IMR-90 (cell line): ENCODE results near the gene NR2C1. TPM values are rescaled to one million over a fixed set of nuclear protein-coding genes. Genes with fewer than 3 reads are reported as not detected.

Source experiments
- ATAC-seq: fragments of 200-7000 bp; cut with Tn5 transposase; 2 replicates; pipeline ENCODE4 v1.9.1; 2020; ENCODE audit warnings: low read depth, mild to moderate bottlenecking, moderate library complexity
- BruUV-seq: library from RNA; stranded (reverse); fragments of 400-500 nt; replicated peaks from 2 replicates; lab custom pipeline; 2021; lab: Mats Ljungman, UMichigan
- CTCF ChIA-PET: fragments of 300-600 bp; formaldehyde crosslinking; extraction: SDS; loops from one replicate; lab custom pipeline; 2021; ENCODE audit warnings: antibody characterized with exemption; lab: Yijun Ruan, JAX
- POLR2A ChIA-PET: fragments of 300-600 bp; sonication (Branson Sonifier 250); formaldehyde crosslinking; loops from one replicate; lab custom pipeline; 2022; ENCODE audit warnings: antibody characterized with exemption; ENCODE audit not compliant: unreplicated experiment; lab: Charles Lee
- DNase-seq: peaks from one replicate; pipeline ENCODE4 v3.0.0; 2013
- H2AFZ ChIP-seq: replicated peaks from 2 replicates; pipeline ENCODE3; 2013; ENCODE audit warnings: low read length, mild to moderate bottlenecking; ENCODE audit not compliant: poor library complexity
- H2AK5ac ChIP-seq: 2 replicates; pipeline ENCODE4 v1.6.1; 2013; ENCODE audit warnings: low read depth, low read length, inconsistent platforms
- H2AK9ac ChIP-seq: replicated peaks from 2 replicates; pipeline ENCODE3; 2013; ENCODE audit warnings: mild to moderate bottlenecking, low read depth, low read length, moderate library complexity; ENCODE audit not compliant: poor library complexity
- H2BK120ac ChIP-seq: 2 replicates; pipeline ENCODE4 v1.6.1; 2013; ENCODE audit warnings: low read depth, low read length, inconsistent platforms
- H2BK15ac ChIP-seq: 3 replicates; pipeline ENCODE4 v1.6.1; 2013; ENCODE audit warnings: low read depth, low read length, inconsistent platforms
- H2BK20ac ChIP-seq: 2 replicates; pipeline ENCODE4 v1.6.1; 2013; ENCODE audit warnings: low read depth, mild to moderate bottlenecking, inconsistent platforms, low read length, moderate library complexity
- H2BK5ac ChIP-seq: 2 replicates; pipeline ENCODE4 v1.6.1; 2013; ENCODE audit warnings: mild to moderate bottlenecking, low read depth, low read length, inconsistent platforms; ENCODE audit not compliant: poor library complexity, severe bottlenecking
- H3K14ac ChIP-seq: replicated peaks from 2 replicates; pipeline ENCODE4 v1.6.1; 2013; ENCODE audit warnings: low read depth, low read length, inconsistent platforms
- H3K18ac ChIP-seq: 2 replicates; pipeline ENCODE4 v1.6.1; 2013; ENCODE audit warnings: low read depth, low read length, control low read depth
- H3K23ac ChIP-seq: 2 replicates; pipeline ENCODE4 v1.6.1; 2013; ENCODE audit warnings: low read depth, low read length, inconsistent platforms
- H3K27ac ChIP-seq: 2 replicates; pipeline ENCODE4 v1.5.1; 2013; ENCODE audit warnings: mild to moderate bottlenecking, control low read depth, low read length; ENCODE audit not compliant: insufficient read depth
- H3K27me3 ChIP-seq: 2 replicates; pipeline ENCODE4 v1.6.1; 2013; ENCODE audit warnings: low read length; ENCODE audit not compliant: control insufficient read depth, insufficient read depth
- H3K36me3 ChIP-seq: 2 replicates; pipeline ENCODE4 v1.6.1; 2013; ENCODE audit warnings: low read length, mixed read lengths; ENCODE audit not compliant: control insufficient read depth, insufficient read depth
- H3K4ac ChIP-seq: 2 replicates; pipeline ENCODE4 v1.6.1; 2013; ENCODE audit warnings: low read depth, low read length, inconsistent platforms
- H3K4me1 ChIP-seq: 2 replicates; pipeline ENCODE4 v1.6.1; 2013; ENCODE audit warnings: low read length, mixed read lengths; ENCODE audit not compliant: control insufficient read depth, insufficient read depth
- H3K4me2 ChIP-seq: 2 replicates; pipeline ENCODE4 v1.6.1; 2013; ENCODE audit warnings: low read depth, mild to moderate bottlenecking, control low read depth, low read length, moderate library complexity
- H3K4me3 ChIP-seq: 2 replicates; pipeline ENCODE4 v1.5.1; 2013; ENCODE audit warnings: low read depth, mild to moderate bottlenecking, control low read depth, low read length, moderate library complexity; ENCODE audit not compliant: insufficient read depth
- H3K56ac ChIP-seq: 2 replicates; pipeline ENCODE4 v1.6.1; 2013; ENCODE audit warnings: low read length, inconsistent platforms; ENCODE audit not compliant: insufficient read depth; ENCODE audit errors: extremely low read depth
- H3K79me1 ChIP-seq, 2 experiments: 2 replicates each; pipeline ENCODE4 v1.6.1; 2013; ENCODE audit warnings: low read length in 2 of 2, inconsistent platforms in 1 of 2, low read depth in 1 of 2
- H3K9ac ChIP-seq: 2 replicates; pipeline ENCODE4 v1.6.1; 2013; ENCODE audit warnings: low read depth, low read length, control low read depth
- H3K9me1 ChIP-seq: 2 replicates; pipeline ENCODE4 v1.6.1; 2013; ENCODE audit warnings: low read length, inconsistent platforms; ENCODE audit not compliant: insufficient read depth
- H3K9me3 ChIP-seq: 2 replicates; pipeline ENCODE4 v1.6.1; 2013; ENCODE audit warnings: low read length; ENCODE audit not compliant: control insufficient read depth, insufficient read depth
- H4K20me1 ChIP-seq: 2 replicates; pipeline ENCODE4 v1.6.1; 2013; ENCODE audit warnings: low read length, inconsistent platforms; ENCODE audit not compliant: insufficient read depth
- H4K5ac ChIP-seq: 2 replicates; pipeline ENCODE4 v1.6.1; 2013; ENCODE audit warnings: mild to moderate bottlenecking, low read depth, low read length, control low read depth
- H4K8ac ChIP-seq, 2 experiments: 2 replicates each; pipeline ENCODE4 v1.6.1; 2013; ENCODE audit warnings: low read depth in 2 of 2, low read length in 2 of 2, control low read depth in 1 of 2, inconsistent platforms in 1 of 2
- H4K91ac ChIP-seq: 2 replicates; pipeline ENCODE4 v1.6.1; 2013; ENCODE audit warnings: low read depth, low read length, inconsistent platforms; ENCODE audit not compliant: insufficient read depth
- FOS ChIP-seq: fragments of 150-350 bp; IDR thresholded peaks from 2 replicates; pipeline ENCODE4 v1.6.1; 2016; ENCODE audit warnings: low read depth, low read length
- POLR2A ChIP-seq: IDR thresholded peaks from 2 replicates; pipeline ENCODE4 v1.6.1; 2012; ENCODE audit warnings: mild to moderate bottlenecking, low read depth, low read length
- WGBS, 2 experiments: methylation state at CpG; one replicate each; pipeline versions ENCODE4 v1.1.5 to v1.1.7; 2013; ENCODE audit warnings: missing lambda C conversion rate in 2 of 2; ENCODE audit not compliant: insufficient read length in 1 of 2; ENCODE audit errors: extremely low coverage in 2 of 2; 5-methylcytosine and 5-hydroxymethylcytosine counted together
- dilution Hi-C: fragments of 300-500 bp; cut with HindIII; formaldehyde crosslinking; loops from one replicate; pipeline ENCODE4 v1.14.3; 2018; ENCODE audit warnings: low sequenced_read_pairs; ENCODE audit not compliant: unreplicated experiment
- in situ Hi-C: fragments of 300-500 bp; cut with MboI; formaldehyde crosslinking; loops from 3 replicates; pipeline ENCODE4 v1.14.3; 2019; ENCODE audit warnings: low sequenced_read_pairs, inconsistent platforms, mixed read lengths
- intact Hi-C: fragments of 100-400 bp; cut with micrococcal nuclease; formaldehyde crosslinking; loops from 2 replicates; pipeline ENCODE4 v1.10.0; 2022
- polyA plus RNA-seq, 3 experiments: library from polyadenylated mRNA; depleted of rRNA; stranded (reverse); fragments of >200 nt; gene quantifications; 2 replicates each; pipeline ENCODE4 v1.2.3, GENCODE V29; 2012; ENCODE audit warnings: low replicate concordance in 1 of 3
- total RNA-seq: library from RNA; depleted of rRNA; stranded (reverse); fragments of >200 nt; gene quantifications from 2 replicates; pipeline ENCODE4 v1.2.3, GENCODE V29; 2012

Gene NR2C1
- total and polyA plus RNA-seq, 2 of the 4 experiments (the other 2 are of a cell fraction), result 12.7 to 14.1 TPM

DNA sequence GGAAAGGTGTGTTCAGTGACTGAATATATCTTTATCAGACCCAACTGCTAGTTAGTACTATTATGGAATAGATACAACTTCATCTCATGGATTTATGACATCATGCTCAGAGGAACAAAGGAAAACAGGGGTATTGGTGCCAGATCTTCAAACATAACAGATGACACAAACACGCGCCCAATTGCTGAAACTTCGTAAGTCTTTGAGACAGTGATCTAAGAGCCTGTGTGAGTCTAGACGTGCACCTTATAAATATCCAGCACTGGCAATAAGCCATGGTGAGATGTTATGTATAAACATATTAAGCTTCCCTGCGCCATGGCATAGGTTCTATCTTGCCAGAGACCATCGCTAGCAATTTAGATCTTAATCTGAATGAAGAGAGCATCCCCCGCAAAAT lies 42.2 kb upstream of the NR2C1 start:
- no peak overlapping the region for H3K9ac ChIP-seq
- intact Hi-C loops, result loop anchor here (5.0 kb wide), 1 partner anchor 357 kb away; the partner anchor contains the start of gene METAP2
- in situ Hi-C loops, result loop anchor here (5.0 kb wide), 1 partner anchor 222 kb away; no protein-coding TSS in a partner anchor

More for the DNA sequence above, 42.2 kb upstream of the NR2C1 start:
- Histone ChIP-seq H3K18ac (peak overlapping the region; percentile 49; the same call in 1 of the 2 replicates), H3K9me1 (0 out of 2 replicates have a peak, but pooled peaks cover 4% of the 10 kb centered on the region), H3K36me3 (peaks cover 7% of the 10 kb centered on the region; the same call in 1 of the 2 replicates), H3K4me1 (peaks cover 15% of the 10 kb centered on the region), H4K20me1 (no peaks in the 10 kb centered on the region), H4K5ac (no peak overlapping the region), H3K4me2 (no peak overlapping the region), H2AK9ac (no peak overlapping the region), H3K14ac (no peak overlapping the region), H3K4ac (no peak overlapping the region), H2BK5ac (no peak overlapping the region), H3K4me3 (no peak overlapping the region), H3K56ac (no peak overlapping the region), H3K27ac (no peak overlapping the region), H2BK120ac (no peak overlapping the region), H3K9me3 (no peaks in the 10 kb centered on the region), H2BK15ac (no peak overlapping the region), H3K23ac (no peak overlapping the region), H3K79me1 (no peaks in the 10 kb centered on the region; a peak in 1 of 4 replicates), H2AK5ac (no peak overlapping the region), H4K8ac (no peak overlapping the region; a peak in 1 of 4 replicates), H2AFZ (no peak overlapping the region), H2BK20ac (no peak overlapping the region), H4K91ac (no peak overlapping the region), H3K27me3 (no peaks in the 10 kb centered on the region)
- POLR2A ChIA-PET, result no interaction called here
- no peak for DNase-seq
- CTCF ChIA-PET, result interaction anchor here (2.2 kb wide), 1 partner anchor 221 kb away, joined by 16 read pairs; no protein-coding TSS in a partner anchor
- WGBS, 2 experiments, result no CpG with 5 or more reads among the region's 7 CpGs
- BruUV-seq, result no TSS peak
- no peak for ATAC-seq
- dilution Hi-C loops, result no loop called here
- no peak for TF ChIP-seq POLR2A
- no peak for TF ChIP-seq FOS
